SK-N-SH (cell line): ENCODE results near the gene IRAK2. TPM values are rescaled to one million over a fixed set of nuclear protein-coding genes. Genes with fewer than 3 reads are reported as not detected.

ENCODE experiments used
- CTCF ChIA-PET: fragments of 300-600, 350-600 bp; formaldehyde crosslinking; extraction: SDS; loops from one replicate; lab custom pipeline; 2021; lab: Yijun Ruan, JAX
- POLR2A ChIA-PET: fragments of 350-600 bp; sonication (Branson Sonifier 250); formaldehyde crosslinking; extraction: SDS; loops from one replicate; lab custom pipeline; 2020; ENCODE audit warnings: antibody characterized with exemption, inconsistent platforms; lab: Yijun Ruan, JAX
- DNase-seq: peaks from one replicate; pipeline ENCODE4 v3.0.0; 2012
- H2AFZ ChIP-seq: fragments of 200-600 bp; sonication (generic); 2 replicates; pipeline ENCODE4 v1.8.1; 2016; ENCODE audit warnings: antibody characterized with exemption, mild to moderate bottlenecking, low read depth
- H3F3A ChIP-seq: fragments of 200-600 bp; sonication (generic); replicated peaks from 2 replicates; pipeline ENCODE3; 2016; ENCODE audit warnings: antibody characterized with exemption, mild to moderate bottlenecking; ENCODE audit not compliant: insufficient read depth
- H3K27ac ChIP-seq, 2 experiments: fragments of 200-500 bp in 1 of 2; fragments of 200-600 bp in 1 of 2; sonication (Bioruptor generic) in 1 of 2; sonication (generic), shearing (Covaris generic) in 1 of 2; 2 replicates each; pipeline versions ENCODE4 v1.5.1 to v1.6.1; 2014 to 2016; ENCODE audit warnings: low read depth in 2 of 2, inconsistent platforms in 1 of 2, low read length in 1 of 2, mild to moderate bottlenecking in 1 of 2, mixed read lengths in 1 of 2
- H3K27me3 ChIP-seq: fragments of 200-600 bp; sonication (generic), shearing (Covaris generic); 2 replicates; pipeline ENCODE4 v1.6.1; 2016; ENCODE audit warnings: mixed run types; ENCODE audit not compliant: insufficient read depth
- H3K36me3 ChIP-seq, 2 experiments: fragments of 200-500 bp in 1 of 2; fragments of 200-600 bp in 1 of 2; sonication (Bioruptor generic) in 1 of 2; sonication (generic) in 1 of 2; replicated peaks in 1 of 2; 2 replicates each; pipeline versions ENCODE3 to v1.5.1; 2014 to 2016; ENCODE audit warnings: low read length in 1 of 2, mild to moderate bottlenecking in 1 of 2; ENCODE audit not compliant: insufficient read depth in 2 of 2, control insufficient read depth in 1 of 2
- H3K4me1 ChIP-seq, 2 experiments: fragments of 200-500 bp in 1 of 2; fragments of 200-600 bp in 1 of 2; sonication (Bioruptor generic) in 1 of 2; sonication (generic), shearing (Covaris generic) in 1 of 2; 2 replicates each; pipeline versions ENCODE4 v1.5.1 to v1.6.1; 2014 to 2016; ENCODE audit warnings: low read depth in 1 of 2, low read length in 1 of 2, mixed run types in 1 of 2; ENCODE audit not compliant: insufficient read depth in 2 of 2, control insufficient read depth in 1 of 2
- H3K4me2 ChIP-seq: fragments of 200-600 bp; sonication (generic), shearing (Covaris generic); 2 replicates; pipeline ENCODE4 v1.6.1; 2017; ENCODE audit warnings: mixed run types
- H3K4me3 ChIP-seq, 2 experiments: fragments of 200-500 bp in 1 of 2; fragments of 200-600 bp in 1 of 2; sonication (Bioruptor generic) in 1 of 2; sonication (generic), shearing (Covaris generic) in 1 of 2; 2 replicates each; pipeline versions ENCODE4 v1.5.1 to v1.8.1; 2014 to 2016; ENCODE audit warnings: low read depth in 2 of 2, inconsistent platforms in 1 of 2, low read length in 1 of 2, mild to moderate bottlenecking in 1 of 2, mixed read lengths in 1 of 2, moderate library complexity in 1 of 2
- H3K79me2 ChIP-seq: fragments of 200-600 bp; sonication (generic); 2 replicates; pipeline ENCODE4 v1.8.1; 2017; ENCODE audit warnings: mild to moderate bottlenecking; ENCODE audit not compliant: insufficient read depth
- H3K9ac ChIP-seq: fragments of 200-600 bp; sonication (generic); 2 replicates; pipeline ENCODE4 v1.6.1; 2017; ENCODE audit warnings: mixed run types
- H3K9me2 ChIP-seq: fragments of 200-600 bp; sonication (generic); 2 replicates; pipeline ENCODE4 v1.6.1; 2017; ENCODE audit warnings: mixed run types
- H3K9me3 ChIP-seq: fragments of 200-600 bp; sonication (generic); 2 replicates; pipeline ENCODE4 v1.6.1; 2017; ENCODE audit warnings: mixed run types, mild to moderate bottlenecking, moderate library complexity
- H4K20me1 ChIP-seq: fragments of 200-600 bp; sonication (generic); 2 replicates; pipeline ENCODE4 v1.6.1; 2017; ENCODE audit warnings: mild to moderate bottlenecking, mixed run types; ENCODE audit not compliant: insufficient read depth
- CHD2 ChIP-seq: fragments of 150-350 bp; IDR thresholded peaks from 2 replicates; pipeline ENCODE4 v1.6.1; 2018; ENCODE audit warnings: low read length; ENCODE audit not compliant: partially characterized antibody
- FOXM1 ChIP-seq: IDR thresholded peaks from 2 replicates; pipeline ENCODE4 v1.4.0; 2012; ENCODE audit warnings: low read depth, mild to moderate bottlenecking
- GABPA ChIP-seq: IDR thresholded peaks from 2 replicates; pipeline ENCODE4 v1.4.0; 2012; ENCODE audit warnings: low read depth, mild to moderate bottlenecking
- MAX ChIP-seq: IDR thresholded peaks from 2 replicates; pipeline ENCODE4 v1.4.0; 2012; ENCODE audit warnings: low read depth
- MXI1 ChIP-seq: IDR thresholded peaks from 2 replicates; pipeline ENCODE4 v1.6.1; 2012; ENCODE audit warnings: mild to moderate bottlenecking, low read depth, low read length, improper control_type of control experiment
- NFIC ChIP-seq: IDR thresholded peaks from 2 replicates; pipeline ENCODE4 v1.4.0; 2012; ENCODE audit warnings: borderline replicate concordance
- NRF1 ChIP-seq: IDR thresholded peaks from 2 replicates; pipeline ENCODE4 v1.6.1; 2012; ENCODE audit warnings: low read depth, mild to moderate bottlenecking, low read length
- POLR2AphosphoS5 ChIP-seq: IDR thresholded peaks from 2 replicates; pipeline ENCODE4 v1.6.1; 2012; ENCODE audit warnings: low read depth, low read length
- RAD21 ChIP-seq: IDR thresholded peaks from 2 replicates; pipeline ENCODE4 v1.6.1; 2012; ENCODE audit warnings: mild to moderate bottlenecking, low read length
- RCOR1 ChIP-seq: fragments of 150-350 bp; IDR thresholded peaks from 2 replicates; pipeline ENCODE4 v1.6.1; 2017; ENCODE audit warnings: antibody characterized with exemption, low read length
- RXRA ChIP-seq: IDR thresholded peaks from 2 replicates; pipeline ENCODE4 v1.4.0; 2012; ENCODE audit warnings: low read depth, mild to moderate bottlenecking, borderline replicate concordance
- SIN3A ChIP-seq: IDR thresholded peaks from 2 replicates; pipeline ENCODE4 v1.6.1; 2012; ENCODE audit warnings: low read depth, mild to moderate bottlenecking, low read length, moderate library complexity, borderline replicate concordance
- TAF1 ChIP-seq: IDR thresholded peaks from 2 replicates; pipeline ENCODE4 v1.6.1; 2012; ENCODE audit warnings: low read depth, mild to moderate bottlenecking, low read length, moderate library complexity, borderline replicate concordance
- YY1 ChIP-seq: IDR thresholded peaks from 2 replicates; pipeline ENCODE4 v1.4.0; 2012; ENCODE audit warnings: low read depth, mild to moderate bottlenecking
- ZBTB33 ChIP-seq: IDR thresholded peaks from 2 replicates; pipeline ENCODE4 v1.4.0; 2012; ENCODE audit warnings: low read depth, borderline replicate concordance
- WGBS: methylation state at CpG from one replicate; pipeline ENCODE4 v1.1.6; 2017; ENCODE audit warnings: low lambda C conversion rate; 5-methylcytosine and 5-hydroxymethylcytosine counted together
- polyA plus RNA-seq, 3 experiments: library from polyadenylated mRNA; depleted of rRNA; stranded (reverse); fragments of >200 nt; gene quantifications; 2 replicates each; pipeline ENCODE4 v1.2.3, GENCODE V29; 2012

IRAK2 gene
- polyA plus RNA-seq, 1 of the 3 experiments (the other 2 are of a cell fraction): 7.7 TPM

GRCh38 chr3:10115326-10116137, 49.2 kb upstream of the IRAK2 start, which contains the start of gene BRK1:
TSS of gene BRK1 (plus strand) at chr3:10115675. CDS start at chr3:10115702, 27 bp downstream.
- H3K9me2 ChIP-seq: no peaks in the 10 kb centered on the region
- H4K20me1 ChIP-seq: peaks cover 29% of the 10 kb centered on the region
- H3K4me1 ChIP-seq: peaks cover 7 to 10% of the 10 kb centered on the region in 2 experiments; a peak in 3 of 4 replicates
- peak within 1 kb of the TSS; percentile 94 for H2AFZ ChIP-seq
- ChIA-PET POLR2A (interaction anchor here (0.5 to 0.8 kb wide), 3 partner anchors 9 to 182 kb away, joined by 3 read pairs; partner anchors contain the start of genes CRELD1 and VHL), CTCF (interaction anchor here (0.6 to 1.1 kb wide), 2 partner anchors 14 to 26 kb away, joined by 3 read pairs; partner anchors contain the start of gene VHL)
- H3K4me3 ChIP-seq: peak within 1 kb of the TSS; percentile 72 to 73
- peaks cover 3 to 8% of the 10 kb centered on the region in 2 experiments for H3K36me3 ChIP-seq
- H3F3A ChIP-seq: no peaks in the 10 kb centered on the region
- H3K79me2 ChIP-seq: peaks cover 50% of the 10 kb centered on the region
- DNase-seq: peak; percentile 98
- H3K27me3 ChIP-seq: no peaks in the 10 kb centered on the region
- TF ChIP-seq NFIC (no peak), CHD2 (peak; percentile 69), RXRA (no peak), SIN3A (peak; percentile 52; the same call in 1 of the 2 replicates), GABPA (peak; percentile 14), YY1 (peak; percentile 88), RAD21 (no peak), POLR2AphosphoS5 (peak; percentile 97), TAF1 (peak; percentile 78; the same call in 1 of the 2 replicates), FOXM1 (no peak), MAX (peak; percentile 91), ZBTB33 (0 out of 2 replicates have a peak, but pooled peaks have one; percentile 13), NRF1 (peak; percentile 92), MXI1 (peak; percentile 94), RCOR1 (peak; percentile 54; the same call in 1 of the 2 replicates)
- WGBS: 3% methylated on average over 34 of the region's 54 CpGs
- H3K27ac ChIP-seq: peak within 1 kb of the TSS; percentile 78 to 88
- peak within 1 kb of the TSS; percentile 75 for H3K9ac ChIP-seq
- peak within 1 kb of the TSS; percentile 80 for H3K4me2 ChIP-seq
- H3K9me3 ChIP-seq: no peaks in the 10 kb centered on the region
